Hematopoietic multipotent progenitor cell treated with erythropoietin and hydrocortisone succinate and interleukin-3 and kit ligand, for 6 days (in vitro differentiated cells): Measurements from ENCODE around the gene PTEN.
A peak's percentile ranks its signal among the peaks of the same experiment; 100 is the strongest.
"Not testable (repeated sequence)": the region's sequence is repeated elsewhere in the genome, so short reads cannot be mapped to it uniquely, and the experiment has no call there.

Experiments
- DNase-seq: peaks from one replicate; pipeline ENCODE4 v3.0.0-alpha.2; 2015

Gene PTEN

DNA sequence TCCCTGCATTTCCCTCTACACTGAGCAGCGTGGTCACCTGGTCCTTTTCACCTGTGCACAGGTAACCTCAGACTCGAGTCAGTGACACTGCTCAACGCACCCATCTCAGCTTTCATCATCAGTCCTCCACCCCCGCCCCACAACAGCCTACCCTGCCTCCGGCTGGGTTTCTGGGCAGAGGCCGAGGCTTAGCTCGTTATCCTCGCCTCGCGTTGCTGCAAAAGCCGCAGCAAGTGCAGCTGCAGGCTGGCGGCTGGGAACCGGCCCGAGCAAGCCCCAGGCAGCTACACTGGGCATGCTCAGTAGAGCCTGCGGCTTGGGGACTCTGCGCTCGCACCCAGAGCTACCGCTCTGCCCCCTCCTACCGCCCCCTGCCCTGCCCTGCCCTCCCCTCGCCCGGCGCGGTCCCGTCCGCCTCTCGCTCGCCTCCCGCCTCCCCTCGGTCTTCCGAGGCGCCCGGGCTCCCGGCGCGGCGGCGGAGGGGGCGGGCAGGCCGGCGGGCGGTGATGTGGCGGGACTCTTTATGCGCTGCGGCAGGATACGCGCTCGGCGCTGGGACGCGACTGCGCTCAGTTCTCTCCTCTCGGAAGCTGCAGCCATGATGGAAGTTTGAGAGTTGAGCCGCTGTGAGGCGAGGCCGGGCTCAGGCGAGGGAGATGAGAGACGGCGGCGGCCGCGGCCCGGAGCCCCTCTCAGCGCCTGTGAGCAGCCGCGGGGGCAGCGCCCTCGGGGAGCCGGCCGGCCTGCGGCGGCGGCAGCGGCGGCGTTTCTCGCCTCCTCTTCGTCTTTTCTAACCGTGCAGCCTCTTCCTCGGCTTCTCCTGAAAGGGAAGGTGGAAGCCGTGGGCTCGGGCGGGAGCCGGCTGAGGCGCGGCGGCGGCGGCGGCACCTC, at the start of gene PTEN, which contains the start of gene KLLN:
TSS of gene PTEN (plus strand) at position 573 of the 891 bp plus-strand sequence. CDS start 845 bp downstream, outside the sequence.
TSS of gene KLLN (minus strand) at position 481 of the 891 bp plus-strand sequence. CDS start 1,046 bp downstream, outside the sequence.
- DNase-seq: peak; percentile 91

GRCh38 chr10:87816163-87816897, 47.1 kb upstream of the PTEN start:
- peak; percentile 5 for DNase-seq

- DNase-seq: peak; percentile 63
Measured at GRCh38 chr10:87816898-87817608, 46.4 kb upstream of the PTEN start.

- peak; percentile 94 for DNase-seq
Measured at GRCh38 chr10:87817609-87818504, 45.6 kb upstream of the PTEN start, which contains the start of gene ATAD1. ATAD1 (minus strand) TSS chr10:87818226; CDS start chr10:87814599, 3,627 bp downstream.

- peak; percentile 55 for DNase-seq
Measured at GRCh38 chr10:87818505-87819288, 44.7 kb upstream of the PTEN start.

- DNase-seq: no peak
Measured at GRCh38 chr10:87819289-87819585, 44.2 kb upstream of the PTEN start.

GRCh38 chr10:87826653-87827052, 36.8 kb upstream of the PTEN start:
- no peak for DNase-seq

GRCh38 chr10:87827681-87828080, 35.7 kb upstream of the PTEN start:
- DNase-seq: no peak

DNA sequence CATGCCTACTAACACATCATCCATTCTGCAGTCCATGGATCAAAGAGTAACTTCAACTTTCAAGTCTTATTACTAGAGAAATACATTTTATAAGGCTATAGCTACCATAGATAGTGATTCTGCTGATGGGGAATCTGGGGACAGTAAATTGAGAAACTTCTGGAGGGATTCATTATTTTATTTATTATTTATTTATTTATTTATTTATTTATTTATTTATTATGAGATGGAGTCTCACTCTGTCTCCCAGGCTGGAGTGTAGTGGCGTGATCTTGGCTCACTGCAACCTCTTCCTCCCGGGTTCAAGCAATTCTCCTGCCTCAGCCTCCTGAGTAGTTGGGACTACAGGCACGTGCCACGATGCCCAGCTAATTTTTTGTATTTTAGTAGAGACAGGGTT, 34.4 kb upstream of the PTEN start:
- not testable (repeated sequence) for DNase-seq

DNA sequence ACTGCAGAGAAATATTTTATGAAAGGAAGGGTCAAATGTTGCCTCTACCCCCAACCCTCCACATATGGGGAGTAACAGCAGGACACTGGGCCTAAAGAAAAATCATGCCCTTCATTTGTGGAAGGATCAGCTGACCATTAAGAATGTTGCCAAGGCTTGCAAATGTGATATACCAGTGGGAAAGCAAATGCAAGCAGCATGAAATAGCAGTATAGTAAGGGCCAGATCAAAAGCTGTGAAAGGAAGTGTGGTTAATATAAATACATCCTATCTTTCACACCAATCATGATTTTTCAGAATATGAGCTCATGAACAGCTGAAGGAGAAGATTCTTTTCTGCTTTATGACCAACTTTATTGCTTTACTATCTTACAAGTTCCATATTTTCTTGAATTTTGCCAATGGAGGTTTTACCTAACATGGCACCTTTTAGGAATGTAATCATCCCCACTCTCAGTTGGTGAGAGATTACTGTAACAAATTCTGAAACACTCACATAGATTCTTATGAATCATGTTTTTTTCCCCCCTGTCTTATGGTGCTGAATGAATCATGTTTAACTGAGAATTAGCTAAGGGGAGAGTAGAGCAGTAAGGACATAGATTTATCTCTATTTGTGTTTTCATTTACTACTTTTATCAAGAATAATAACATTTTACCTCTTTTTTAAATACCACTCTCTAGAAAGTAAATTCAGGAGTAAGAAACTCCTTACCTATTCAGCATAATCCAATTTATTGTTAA, 33.3 kb upstream of the PTEN start:
- DNase-seq: no peak

DNA sequence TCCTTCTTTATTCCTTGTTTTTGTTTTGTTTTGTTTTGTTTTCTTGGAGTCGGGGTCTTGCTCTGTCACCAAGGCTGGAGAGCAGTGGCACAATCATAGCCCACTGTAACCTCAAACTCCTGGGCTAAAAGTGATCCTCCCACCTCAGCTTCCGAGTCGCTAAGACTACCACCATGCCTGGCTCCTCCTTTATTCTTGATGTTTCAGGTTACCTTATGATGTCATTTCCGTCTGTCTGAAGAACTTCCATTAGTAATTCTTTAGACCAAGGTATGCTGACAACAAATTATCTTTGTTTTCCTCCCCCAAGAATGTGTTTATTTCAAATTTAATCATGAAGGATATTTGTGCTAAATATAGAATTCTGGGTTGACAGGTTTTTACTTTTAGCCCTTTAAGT, 27.3 kb upstream of the PTEN start:
- DNase-seq: no peak

GRCh38 chr10:87837445-87837844, 26.0 kb upstream of the PTEN start:
- peak; percentile 27 for DNase-seq

GRCh38 chr10:87838650-87839049, 24.8 kb upstream of the PTEN start:
- DNase-seq: no peak

- DNase-seq: no peak
Measured at GRCh38 chr10:87841186-87841585, 22.2 kb upstream of the PTEN start.

DNA sequence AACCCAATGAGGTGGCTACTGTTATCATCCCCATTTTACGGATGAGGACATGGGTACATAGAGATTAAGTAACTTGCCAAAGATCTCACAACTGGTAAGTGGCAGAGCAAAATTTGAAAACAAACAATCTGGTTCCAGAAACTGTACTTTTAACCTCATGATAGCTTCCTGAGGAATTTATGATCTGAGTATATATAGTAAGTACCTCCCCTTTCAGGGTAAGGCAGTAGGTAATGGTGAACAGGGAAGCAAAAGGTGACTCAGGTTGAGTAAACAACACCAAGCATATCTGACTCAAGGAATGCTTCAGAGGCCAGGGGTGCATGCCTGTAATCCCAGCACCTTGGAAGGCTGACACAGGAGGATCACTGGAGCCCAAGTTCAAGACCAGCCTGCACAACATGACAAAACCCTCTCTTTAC, 21.2 kb upstream of the PTEN start:
- DNase-seq: no peak

DNA sequence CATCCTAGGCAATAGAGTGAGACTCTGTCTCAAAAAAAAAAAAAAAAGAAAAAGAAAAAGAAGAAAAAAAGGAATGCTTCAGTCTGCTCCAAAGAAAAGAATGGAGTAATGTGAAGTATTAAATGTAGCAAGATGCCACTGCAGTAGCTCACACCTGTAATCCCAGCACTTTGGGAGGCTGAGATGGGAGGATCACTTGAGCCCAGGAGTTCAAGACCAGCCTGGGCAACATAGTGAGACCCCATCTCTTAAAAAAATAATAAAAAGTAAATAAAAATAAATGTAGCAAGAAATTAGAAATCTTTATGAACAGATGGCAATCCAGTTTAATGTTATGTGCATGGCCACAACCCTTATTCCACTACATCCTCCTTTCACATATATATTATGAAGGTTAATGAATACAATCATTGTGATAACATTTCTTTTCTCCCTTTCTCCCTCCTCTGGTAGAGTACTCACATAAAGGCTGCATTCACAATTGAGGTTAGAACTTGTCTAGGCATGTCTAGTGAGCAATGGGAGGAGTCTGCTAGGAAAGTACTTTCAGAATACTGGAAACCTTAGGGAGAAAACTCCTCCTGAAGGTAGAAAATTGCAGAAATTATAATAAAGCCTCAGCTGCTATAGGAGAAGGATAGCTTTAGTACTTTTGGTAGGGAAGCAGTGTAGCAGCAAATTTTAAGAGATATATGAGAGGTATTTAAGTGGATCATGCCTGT, 20.5 kb upstream of the PTEN start:
- DNase-seq: peak; percentile 69

GRCh38 chr10:87843714-87844113, 19.7 kb upstream of the PTEN start:
- no peak for DNase-seq

DNA sequence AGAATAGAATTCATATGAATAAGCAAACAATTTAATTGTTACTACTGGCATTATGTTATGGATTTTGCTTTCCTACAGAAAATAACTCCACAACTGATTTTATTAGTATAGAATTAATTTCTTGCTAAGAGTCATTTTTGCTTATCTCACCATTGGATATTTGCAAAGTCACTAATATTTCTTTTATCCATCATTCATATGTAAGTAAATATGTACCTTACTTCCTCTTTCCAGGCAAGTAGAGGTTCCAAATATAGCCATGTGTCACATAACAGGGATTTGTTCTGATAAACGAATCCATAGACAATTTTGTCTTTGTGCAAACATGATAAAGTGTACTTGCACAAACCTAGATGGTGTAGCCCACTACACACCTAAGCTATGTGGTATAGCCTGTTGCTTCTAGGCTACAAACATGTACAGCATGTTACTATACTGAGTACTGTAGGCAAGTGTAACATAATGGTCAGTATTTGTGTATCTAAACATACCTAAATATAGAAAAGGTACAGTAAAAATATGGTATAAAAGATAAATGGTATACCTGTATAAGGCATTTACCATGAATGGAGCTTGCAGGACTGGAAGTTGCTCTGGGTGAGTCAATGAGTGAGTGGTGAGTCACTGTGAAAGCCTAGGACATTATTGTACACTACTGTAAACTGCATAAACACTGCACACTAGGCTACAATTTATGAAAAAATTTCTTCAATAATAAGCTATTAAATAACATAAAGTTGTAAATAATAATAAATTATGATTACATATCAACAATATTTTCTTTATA, 18.4 kb upstream of the PTEN start:
- DNase-seq: no peak

- no peak for DNase-seq
Measured at GRCh38 chr10:87845624-87845998, 17.8 kb upstream of the PTEN start.
